NB4 (cell line): Measurements from ENCODE around the gene ADARB2.

Source experiments
- CTCF ChIP-seq: IDR thresholded peaks from one replicate; pipeline ENCODE4 v1.5.1; 2012; ENCODE audit warnings: low read depth, low read length
- MAX ChIP-seq: IDR thresholded peaks from 2 replicates; pipeline ENCODE4 v1.6.1; 2011; ENCODE audit warnings: low read depth, low read length
- MYC ChIP-seq: IDR thresholded peaks from 2 replicates; pipeline ENCODE4 v1.6.1; 2011; ENCODE audit warnings: low read depth, low read length
- POLR2A ChIP-seq: IDR thresholded peaks from 2 replicates; pipeline ENCODE4 v1.6.1; 2011; ENCODE audit warnings: mild to moderate bottlenecking; ENCODE audit not compliant: insufficient read length; ENCODE audit errors: extremely low read depth

GRCh38 chr10:1661859-1662437 is 75.4 kb downstream of the ADARB2 start:
- TF ChIP-seq CTCF (no peak), POLR2A (no peak), MAX (no peak), MYC (no peak)
